ENCODE results near the gene MAP2K3.

The MAP2K3 gene

DNA sequence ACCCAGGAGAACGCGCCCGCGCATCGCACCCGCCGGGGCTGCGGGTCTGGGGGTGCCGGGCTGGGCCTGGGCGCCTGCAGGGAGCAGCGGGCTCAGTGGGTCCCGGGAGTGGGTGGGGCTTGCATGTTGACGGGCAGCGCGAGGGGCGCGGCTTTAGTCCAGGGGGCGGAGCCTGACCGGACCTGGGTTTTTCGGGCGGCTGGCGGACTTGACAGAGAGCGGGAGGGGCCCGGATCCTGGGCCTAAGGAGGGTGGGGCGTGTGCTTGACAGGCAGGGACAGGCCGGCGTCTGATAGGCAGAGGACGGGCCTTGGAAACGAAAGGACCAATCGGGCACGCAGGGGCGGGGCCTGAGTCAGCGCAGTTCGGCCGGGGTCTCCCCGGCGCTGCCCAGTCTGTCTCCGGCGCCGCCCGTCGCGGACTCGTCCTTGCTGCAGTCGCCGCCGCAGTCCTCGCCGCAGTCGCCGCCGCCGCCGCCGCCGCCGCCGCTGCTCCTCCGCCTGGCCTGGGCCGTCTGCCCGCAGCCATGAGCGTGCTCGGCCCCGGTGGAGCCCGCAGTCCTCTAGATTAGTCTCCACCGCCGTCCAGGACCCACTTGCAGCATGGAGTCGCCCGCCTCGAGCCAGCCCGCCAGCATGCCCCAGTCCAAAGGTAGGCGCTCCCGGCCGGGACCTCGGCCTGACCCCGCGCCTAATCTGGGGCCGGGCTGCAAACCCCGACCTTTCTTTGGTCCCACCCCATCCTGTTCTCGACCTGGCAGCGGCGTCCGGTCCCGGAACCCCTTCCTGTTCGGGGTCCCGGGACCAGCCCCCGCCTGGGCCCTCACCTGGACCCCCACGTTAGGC, at the start of gene MAP2K3:
TSS of gene MAP2K3 (plus strand) at position 393 of the 845 bp plus-strand sequence. CDS start at position 603, 210 bp downstream.
- peak; percentile 98 for DNase-seq

DNA sequence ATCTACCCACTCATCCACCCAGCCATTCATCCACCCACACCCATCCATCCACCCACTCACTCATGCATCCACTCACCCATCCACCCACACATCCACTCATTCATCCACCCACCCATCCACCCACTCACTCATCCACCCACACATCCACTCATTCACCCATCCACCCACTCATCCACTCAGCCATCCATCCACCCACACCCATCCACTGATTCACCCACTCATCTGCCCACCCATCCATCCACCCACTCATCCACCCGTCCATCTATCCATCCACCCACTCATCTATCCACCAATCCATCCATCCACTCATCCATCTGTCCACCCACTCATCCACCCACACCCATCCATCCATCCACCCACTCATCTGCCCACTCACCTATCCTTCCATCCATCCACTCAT, 48.6 kb upstream of the MAP2K3 start:
- no peak for DNase-seq

DNA sequence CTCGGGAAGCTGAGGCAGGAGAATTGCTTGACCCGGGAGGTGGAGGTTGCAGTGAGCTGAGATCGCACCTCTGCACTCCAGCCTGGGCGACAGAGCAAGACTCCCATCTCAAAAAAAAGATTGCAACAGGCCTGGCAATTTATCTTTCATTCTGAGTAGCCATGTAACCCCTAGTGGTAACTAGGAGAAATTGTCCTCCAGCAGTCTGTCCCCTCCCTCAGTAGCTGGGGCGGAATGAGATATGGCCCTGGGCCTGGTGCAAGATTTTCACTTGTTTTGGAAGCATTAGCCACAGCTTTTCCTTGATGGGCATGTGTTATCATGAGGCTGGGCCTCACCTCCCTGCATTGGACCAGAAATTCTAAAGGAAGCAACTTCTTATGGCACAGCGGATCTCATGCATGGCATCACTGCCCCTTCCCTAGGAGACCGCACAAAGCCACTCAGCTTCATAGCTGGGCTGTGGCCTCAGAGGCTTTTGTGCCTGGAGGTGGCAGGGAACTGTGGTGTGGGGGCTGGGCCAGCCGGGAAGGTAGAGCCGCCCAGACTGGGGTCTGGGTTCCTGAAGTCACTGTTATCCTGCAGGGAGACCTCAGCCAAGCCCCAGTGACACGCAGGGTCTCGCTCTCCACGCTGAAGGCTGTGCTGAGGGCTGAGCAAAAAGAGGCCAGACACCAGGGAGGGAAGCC, 44.7 kb upstream of the MAP2K3 start:
- DNase-seq, result no peak

DNA sequence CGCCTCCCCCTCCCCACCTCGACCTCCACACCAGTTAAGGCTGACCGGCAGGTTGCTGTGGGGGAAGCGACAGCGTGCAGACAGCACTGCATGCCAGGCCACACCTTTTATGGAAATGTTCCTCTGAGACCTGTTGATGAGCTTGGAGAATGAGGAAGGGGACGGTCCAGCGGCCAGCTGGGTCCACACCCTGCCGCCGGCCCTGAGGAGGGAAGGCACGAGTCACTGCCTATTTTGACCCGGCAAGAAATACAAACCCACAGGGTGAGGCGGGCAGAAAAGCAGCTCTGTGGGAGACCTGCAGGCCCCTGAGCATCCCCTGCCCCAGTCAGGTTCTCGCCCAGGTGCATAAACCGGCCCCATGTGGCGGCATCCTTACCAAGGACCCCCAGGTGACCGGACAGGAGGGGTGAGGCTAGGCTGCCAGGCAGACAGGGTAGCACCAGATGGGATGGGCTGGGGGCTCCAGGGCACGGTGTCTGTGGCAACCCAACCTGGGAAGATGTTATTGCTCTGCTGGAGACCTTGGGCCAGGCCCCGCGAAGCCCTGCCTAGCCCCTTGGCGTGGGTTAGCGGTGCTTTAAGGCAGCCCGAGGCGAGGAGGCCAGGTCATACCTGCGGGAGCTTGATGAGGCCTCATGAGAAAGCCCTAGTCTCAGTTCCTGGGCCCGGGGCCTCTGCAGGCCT, 44.0 kb upstream of the MAP2K3 start:
- no peak for DNase-seq

DNA sequence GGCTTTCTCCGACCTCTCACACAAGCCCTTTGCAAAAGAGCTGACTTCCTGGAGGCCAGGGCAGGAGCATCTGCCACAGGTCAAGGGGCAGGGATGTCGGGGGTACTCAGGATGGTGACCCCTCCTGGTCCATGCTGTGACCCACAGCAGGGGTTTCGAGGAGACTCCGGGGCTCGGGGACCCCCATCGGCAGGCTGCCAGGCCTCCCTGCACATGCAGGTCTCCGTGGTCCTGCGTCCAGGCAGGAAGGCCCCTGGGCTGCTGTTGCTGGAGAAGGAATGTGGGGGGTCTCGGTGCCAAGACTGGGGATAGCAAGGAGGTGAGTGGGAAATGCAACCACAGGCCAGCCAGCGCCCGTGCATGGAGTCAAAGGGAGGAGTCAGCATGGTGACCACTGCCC, 42.9 kb upstream of the MAP2K3 start:
- DNase-seq, result no peak

DNA sequence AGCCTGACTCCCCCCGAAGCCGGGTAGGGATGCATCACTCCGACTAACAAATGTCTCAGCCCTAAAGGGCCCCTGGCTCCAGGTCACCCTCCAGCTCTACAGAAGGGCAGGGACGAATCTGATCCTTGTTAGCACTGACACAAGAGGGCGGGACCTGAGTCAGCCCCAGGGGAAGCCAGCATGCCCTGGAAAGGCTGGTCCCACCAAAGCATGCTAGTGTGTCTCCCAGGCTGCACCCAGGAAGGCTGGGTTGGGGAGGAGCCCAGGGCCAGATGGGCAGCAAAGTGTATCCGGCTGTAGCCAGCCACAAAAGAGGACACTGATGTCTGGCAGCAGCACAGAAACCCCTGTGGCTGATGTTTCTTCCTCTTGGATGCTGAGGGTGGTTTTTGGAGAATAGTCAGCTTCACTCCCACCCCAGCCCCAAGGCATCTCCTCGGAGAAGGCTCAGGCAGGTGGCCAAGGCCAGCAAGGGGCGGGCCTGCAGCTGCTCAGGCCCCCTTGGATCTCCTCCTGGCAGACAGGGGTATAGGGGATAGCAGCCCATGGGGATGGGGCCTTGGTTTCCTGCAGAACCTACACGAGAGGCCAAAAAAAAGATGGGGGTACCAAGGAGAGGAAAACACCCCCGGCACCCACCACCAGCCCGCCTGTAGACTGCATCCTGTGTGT, 42.3 kb upstream of the MAP2K3 start:
- no peak for DNase-seq

DNA sequence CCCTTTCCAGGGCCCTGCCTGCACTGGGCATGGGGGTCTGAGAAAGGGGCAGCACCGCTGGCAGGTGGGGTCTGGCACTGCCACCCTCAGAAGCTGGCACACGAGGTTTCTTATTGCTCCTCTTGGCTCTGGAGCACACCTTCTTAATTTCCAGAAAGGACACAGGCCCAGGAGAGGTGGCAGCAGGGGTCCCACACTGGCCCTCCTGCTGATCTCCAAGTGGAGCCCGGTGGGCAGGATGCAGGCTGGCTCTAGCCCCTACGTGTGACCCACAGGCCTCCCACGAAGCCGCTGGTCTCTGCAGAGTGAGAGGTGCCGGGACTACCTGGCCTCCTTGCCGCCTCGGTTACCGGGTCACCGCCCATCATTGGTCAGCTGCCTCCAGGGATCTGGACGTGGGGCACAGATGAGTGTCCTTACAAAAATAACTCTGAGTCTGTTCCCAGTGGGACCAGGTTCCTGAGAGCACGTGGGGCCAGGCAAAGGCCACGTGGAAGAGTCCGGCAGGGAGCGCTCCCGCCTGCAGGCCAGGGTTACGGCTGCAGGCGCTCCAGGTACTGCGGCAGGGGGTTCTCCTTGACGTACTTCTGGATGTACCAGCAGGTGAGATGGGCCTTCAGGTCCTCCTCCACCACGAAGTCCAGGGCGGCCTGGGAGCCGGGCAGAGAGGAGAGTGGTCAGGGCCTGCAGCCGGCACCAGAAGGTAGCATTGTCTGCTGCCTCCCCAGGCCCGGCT, 41.6 kb upstream of the MAP2K3 start:
- no peak for DNase-seq

DNA sequence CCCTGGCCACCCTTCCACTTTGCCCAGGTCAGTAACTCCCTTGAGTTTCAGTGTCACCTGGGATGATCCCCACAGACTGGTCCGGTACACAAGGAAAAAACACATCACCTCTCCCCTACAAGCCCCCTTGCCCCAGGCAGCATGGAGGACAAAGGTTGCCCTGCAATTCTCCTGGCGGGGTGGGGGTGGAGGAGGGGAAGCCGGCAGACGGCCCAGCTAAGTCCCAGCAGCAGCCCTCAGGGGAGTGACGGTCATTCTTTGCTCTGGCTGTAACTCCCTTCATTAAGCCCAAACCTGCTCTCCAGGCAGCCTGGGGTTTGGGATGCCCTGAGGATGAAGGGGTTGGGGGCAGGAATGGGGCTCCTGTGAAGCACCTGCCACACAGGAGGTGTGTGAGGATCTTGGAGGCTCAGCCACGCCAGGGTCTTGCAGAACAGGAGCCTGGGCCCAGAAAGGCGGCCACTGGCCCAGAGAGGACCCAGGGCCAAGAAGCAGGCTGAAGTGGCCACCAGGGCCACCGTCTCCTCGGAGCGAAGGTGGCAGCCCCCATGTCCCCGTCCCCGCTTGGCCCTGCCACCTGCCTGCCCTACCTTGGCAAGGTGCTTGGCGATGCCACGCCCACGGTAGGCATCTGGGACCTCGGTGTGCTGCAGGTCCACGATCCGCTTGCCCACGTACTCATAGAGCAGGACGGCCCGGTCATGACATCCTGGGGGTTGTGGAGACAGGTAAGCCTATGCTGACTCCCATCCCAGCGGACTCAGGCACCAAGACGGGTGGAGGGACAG, 40.8 kb upstream of the MAP2K3 start:
- no peak for DNase-seq

DNA sequence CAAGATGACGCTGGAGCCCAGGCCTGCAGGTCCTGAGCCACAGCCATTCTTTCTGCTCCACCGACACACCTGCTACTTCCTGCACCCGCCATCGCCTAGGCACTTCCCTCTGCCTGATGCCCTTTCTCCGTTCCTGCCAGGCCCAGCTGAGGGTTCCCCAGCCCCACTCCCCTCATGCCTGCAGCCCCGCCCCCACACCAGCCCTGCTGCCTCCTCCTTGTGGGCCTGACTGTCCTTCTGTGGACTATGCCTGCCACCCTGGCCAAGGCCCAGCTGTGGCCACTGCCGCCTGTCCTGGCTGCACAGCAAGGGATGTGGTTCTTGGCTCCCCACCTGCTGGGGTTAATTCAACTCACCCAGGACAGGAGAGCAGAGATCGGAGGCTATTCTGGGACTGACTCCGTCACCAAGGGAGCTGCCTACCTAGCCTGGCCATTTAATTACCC, 38.8 kb upstream of the MAP2K3 start:
- no peak for DNase-seq

DNA sequence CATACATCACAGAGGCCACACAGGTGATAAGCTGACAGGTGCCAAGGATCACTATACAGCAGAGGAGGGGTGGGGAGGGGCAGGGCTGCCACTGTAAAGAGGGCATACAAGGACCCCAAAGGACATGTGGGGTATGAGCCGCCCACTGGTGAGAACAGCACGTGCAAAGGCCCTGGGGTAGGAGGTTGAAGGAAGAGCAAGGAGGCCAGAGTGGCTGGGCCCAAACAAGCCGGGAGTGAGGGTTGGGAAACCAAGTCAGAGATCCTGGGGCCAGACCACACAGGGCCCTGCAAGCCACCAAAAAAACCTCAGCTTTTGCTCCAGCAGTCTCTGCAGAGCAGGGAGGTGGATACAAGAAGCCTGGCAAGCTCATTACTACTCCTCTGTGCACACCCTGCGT, 37.8 kb upstream of the MAP2K3 start:
- DNase-seq, result no peak

DNA sequence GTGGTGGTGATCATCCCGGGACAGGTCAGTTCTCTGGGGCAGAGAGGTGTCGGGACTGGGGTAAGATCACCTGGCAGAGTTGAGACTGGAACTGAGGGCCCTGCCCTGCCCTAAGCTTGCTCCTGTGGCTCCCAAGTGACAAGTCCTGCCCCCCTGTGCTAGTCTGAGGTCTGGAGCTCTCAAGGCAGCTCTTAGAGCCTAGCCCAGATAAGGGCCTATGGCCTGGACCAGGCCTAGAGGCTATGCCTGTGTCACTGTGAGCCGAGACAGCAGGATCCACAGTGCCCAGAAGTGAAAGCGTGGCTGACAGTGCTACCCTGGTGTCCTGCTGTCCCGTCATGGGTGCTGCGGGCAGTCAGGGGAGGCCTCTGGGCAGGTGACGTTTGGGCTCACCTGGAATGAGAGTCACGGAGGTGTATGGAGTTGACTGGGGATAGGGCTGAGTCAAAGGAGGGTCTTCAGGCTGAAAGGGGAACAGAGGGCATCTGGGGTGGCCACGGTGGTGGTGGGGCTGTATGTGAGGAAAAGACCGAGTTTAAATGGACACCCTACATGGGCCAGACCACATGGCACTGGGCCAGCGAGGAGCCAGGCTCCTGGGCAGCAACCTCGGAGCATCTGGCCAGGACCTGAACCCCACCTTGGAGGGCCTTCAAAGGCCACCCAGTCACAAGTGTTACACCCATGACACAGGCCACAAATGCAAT, 36.8 kb upstream of the MAP2K3 start:
- DNase-seq, result no peak

DNA sequence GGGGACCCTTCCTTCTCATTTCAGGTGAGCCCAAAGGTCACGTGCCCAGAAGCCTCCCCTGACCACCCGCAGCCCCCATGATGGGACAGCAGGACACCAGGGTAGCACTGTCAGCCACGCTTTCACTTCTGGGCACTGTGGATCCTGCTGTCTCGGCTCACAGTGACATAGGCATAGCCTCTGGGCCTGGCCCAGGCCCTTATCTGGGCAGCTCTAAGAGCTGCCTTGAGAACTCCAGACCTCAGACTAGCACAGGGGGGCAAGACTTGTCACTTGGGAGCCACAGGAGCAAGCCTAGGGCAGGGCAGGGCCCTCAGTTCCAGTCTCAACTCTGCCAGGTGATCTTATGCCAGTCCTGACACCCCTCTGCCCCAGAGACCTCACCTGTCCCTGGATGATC, 36.0 kb upstream of the MAP2K3 start:
- no peak for DNase-seq

DNA sequence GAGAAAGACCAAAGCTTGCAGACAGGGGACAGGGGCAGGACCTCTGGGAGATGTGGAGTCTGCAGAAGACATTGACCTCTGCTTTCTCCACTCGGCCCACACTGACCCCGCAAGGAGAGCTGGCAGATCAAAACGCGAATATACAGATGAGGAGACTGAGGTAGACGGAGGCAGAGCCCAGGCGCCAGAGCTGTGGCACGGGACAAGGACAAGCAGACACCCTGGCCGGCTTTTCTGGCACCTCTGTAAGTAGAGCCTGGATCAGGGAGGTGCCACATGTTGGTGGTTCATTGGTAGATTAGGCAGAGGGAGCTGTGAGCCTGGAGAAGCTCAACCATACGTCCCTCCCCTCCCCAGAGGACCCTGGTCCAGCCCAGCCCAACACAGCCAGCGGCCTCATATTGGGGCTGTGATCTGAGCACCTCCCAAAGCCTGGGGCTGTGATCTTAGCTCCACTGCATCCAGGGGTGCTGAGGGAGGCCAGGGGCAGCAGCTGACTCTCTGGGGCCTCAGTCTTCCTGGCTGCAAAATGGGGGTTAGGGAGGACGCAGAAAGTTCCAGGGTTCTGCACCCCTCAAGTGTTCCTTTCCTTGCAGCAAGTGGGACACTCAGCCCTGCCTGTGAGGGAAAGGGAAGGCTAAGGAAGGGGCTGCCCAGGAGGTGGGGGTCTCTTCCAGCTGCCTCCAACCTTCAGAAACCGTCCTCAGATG, 35.3 kb upstream of the MAP2K3 start:
- DNase-seq, result no peak

DNA sequence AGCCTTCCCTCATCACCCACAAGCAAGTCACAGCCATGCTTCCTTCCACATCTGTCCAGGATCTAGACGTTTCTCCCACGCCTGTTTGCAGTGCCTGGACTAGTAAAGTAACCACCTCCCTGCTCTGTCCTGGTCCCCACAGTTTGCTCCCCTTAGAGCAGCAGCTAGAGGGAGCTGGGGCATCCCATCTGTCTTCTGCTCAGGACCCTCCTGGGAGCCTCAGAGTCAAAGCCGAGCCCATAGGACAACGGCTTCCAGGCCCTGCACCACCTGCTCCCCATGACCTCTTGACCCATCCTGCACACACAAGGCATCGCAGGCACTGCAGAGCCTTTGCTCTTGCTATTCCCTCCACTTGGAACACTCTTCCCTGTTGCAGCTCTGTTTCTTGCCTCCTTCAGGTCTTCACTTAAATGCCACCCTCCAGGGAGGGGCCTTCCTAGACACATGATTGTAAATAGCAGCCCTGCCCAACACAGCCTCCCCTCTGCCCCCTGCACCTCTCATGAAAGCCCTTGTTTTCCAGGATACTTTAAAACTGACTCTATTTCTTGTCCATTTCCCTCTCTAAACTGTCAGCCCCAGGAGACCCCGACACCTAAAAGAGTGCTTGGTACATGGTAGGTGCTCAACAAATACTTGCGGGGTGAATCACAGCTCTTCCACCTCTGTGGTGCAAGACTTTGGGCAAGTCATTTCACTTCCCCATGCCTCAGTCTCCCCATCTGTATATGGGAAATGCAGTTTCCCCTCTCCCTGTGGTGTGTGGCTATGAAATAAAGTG, 34.4 kb upstream of the MAP2K3 start:
- DNase-seq, result no peak

DNA sequence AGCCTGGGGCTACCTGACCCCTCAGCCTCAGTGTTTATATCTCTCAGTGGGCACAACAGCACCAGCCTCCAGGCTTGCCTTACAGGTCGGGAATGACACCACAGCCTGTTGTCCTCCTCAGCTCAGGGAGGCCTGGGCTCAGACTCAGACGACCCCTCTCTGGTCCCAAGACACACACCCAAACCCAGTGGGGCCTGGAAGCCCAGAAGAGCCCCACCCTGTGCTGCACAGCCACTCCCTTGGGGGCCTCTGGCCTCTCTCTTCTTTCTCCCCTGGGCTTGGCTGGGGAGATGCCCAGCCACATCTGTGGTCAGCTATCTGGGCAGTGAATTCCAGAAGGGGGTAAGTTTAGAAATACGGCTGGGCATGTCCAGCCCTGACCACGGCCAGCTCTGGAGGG, 33.7 kb upstream of the MAP2K3 start:
- no peak for DNase-seq

DNA sequence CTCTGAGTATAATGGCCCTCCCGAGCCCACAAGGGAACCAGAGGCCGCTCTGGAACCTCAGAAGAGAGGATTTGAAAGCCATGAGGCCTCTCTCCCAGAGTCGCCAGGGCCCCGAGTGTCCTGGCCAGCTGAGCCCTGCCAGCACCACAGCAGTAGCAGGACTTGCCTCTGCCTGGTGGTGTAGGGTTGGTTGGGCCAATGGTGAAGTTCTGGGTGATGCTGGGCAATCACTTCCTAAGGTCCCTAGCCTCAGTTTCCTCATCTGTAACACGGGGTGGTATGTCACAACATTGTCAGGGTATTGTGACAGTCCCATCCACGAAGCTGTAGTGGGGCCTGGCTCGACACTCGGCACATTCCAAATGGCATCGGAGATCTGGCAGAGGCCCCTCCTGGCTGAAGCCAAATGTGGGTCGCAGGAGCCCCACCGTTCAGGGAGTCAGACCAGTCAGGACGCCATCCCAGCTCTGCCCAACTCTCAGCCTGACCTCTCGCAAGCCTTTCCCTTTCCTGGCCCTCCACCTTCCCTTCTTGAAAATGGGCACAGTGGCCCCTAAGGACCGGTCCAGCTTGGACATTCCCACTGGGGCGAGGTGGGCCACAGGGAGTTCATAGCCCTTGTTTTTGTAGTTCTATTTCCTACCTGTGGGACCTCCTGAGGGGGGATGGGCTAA, 33.0 kb upstream of the MAP2K3 start:
- no peak for DNase-seq

DNA sequence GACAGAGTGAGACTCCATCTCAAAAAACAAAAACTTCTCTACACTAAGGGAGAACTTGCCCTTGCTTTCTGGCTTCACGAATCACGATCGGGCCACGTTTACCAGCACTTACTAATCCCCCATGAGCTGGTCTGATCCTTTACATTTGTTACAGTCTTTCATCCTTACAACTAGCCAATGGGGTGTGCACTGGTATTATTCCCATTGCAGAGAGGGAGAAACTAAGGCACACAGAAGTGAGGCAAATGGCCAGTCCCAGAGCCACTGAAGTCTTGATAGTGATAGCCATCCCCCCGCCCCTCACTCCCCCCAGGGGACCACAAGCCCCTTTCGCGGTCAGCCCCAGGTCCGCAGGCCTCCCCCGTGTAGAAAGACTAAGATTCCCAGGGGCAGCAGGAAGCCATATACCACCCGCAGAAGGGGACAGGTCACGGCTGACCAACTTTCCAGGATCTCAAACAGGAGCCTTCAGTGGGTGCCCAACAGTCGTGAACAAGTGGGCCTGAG, 32.2 kb upstream of the MAP2K3 start:
- no peak for DNase-seq

DNA sequence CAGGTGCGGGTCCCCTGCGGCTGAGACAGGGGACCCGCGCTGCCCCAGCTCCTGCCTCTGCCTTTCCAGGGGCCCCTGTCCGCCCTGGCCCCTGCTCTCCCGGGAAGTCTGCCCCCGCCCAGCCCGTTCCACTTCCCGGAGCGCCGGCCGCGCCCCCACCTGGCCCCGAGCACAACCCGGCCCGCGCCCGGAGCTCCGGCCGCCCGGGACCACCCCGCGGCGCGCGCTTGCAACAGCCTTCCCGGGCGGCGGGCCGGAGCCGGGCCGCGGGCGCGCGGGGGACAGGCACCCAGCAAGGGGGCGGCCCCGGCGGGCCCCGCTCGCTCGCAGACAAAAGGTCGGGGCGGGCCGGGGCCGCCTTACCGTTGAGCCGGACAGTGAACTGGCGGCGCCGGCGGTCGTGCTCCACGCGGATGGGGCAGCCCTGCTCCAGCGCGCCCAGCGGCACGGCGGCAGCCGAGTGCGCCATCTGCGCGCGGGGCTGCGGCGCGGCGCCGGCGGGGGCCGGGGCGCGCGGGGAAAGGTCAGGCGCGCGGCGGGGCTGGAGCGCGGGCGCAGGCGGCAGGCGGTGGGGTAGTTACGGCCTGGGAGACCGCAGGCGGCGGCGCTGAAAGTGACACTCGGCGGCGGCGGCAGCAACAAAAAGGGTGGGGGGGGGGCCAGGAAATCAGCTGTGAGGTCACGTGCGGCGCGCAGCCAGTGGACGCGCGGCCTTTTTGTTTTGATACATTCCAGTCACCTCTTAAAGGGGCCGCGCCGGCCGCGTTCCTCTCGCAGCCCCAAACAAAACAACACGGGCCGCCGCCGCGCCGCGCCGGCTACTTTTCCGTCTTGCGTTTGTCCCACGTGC, 31.5 kb upstream of the MAP2K3 start, which contains the start of gene NATD1:
TSS of gene NATD1 (minus strand) at position 615 of the 850 bp plus-strand sequence. CDS start at position 469, 146 bp downstream.
- DNase-seq, result no peak

All from NK-92 treated with Interleukin-12 subunit alpha and Interleukin-12 subunit beta, amount 100 ng/mL, for 24 hours (cell line).